ENCODE measurements around the gene OVOL2. TPM values are rescaled to one million over a fixed set of nuclear protein-coding genes. Genes with fewer than 3 reads are reported as not detected.
"Not testable (repeated sequence)": the region's sequence is repeated elsewhere in the genome, so short reads cannot be mapped to it uniquely, and the experiment has no call there.

OVOL2 gene
- total and polyA plus RNA-seq, 2 donors (not counting 1 experiment from before 2014, with no cell fraction given): not detected

DNA sequence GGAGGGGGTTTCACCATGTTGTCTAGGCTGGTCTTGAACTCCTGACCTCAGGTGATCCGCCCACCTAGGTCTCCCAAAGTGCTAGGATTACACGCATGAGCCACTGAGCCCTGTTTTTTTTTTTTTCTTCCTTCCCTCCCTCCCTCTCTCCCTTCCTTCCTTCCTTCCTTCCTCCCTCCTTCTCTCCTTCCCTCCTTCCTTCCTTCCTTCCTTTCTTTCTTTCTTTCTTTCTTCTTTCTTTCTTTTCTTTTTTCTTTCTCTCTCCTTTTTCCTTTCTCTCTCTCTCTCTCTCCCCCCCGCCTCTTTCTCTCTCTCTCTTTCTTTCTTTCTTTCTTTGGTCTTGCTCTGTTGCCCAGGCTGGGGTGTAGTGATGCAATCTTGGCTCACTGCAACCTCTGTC, 30.6 kb upstream of the OVOL2 start:
- H3K4me1 ChIP-seq (ENCODE audit: control insufficient read depth in 2 of 2, insufficient read depth in 2 of 2, low read length in 2 of 2); DNase-seq; H3K79me2 ChIP-seq (ENCODE audit: control insufficient read depth, insufficient read depth, low read length); H3K9me3 ChIP-seq (ENCODE audit: control extremely low read depth in 1 of 3, control insufficient read depth in 2 of 3, insufficient read depth in 1 of 3, low read length in 2 of 3); POLR2A ChIA-PET; H3K27ac Mint-ChIP-seq; H3K36me3 ChIP-seq (replicated peaks in 1 of 2; ENCODE audit: control extremely low read depth in 1 of 2, control insufficient read depth in 1 of 2, extremely low read depth in 1 of 2, insufficient read depth in 2 of 2, low read length in 1 of 2); CTCF ChIA-PET; H3K4me3 Mint-ChIP-seq; H3K27ac ChIP-seq (ENCODE audit: low read length in 2 of 2); H3K9ac ChIP-seq (ENCODE audit: low read length); H4K20me1 ChIP-seq (ENCODE audit: control insufficient read depth, insufficient read depth, low read length, poor library complexity, severe bottlenecking); ATAC-seq (ENCODE audit: low read depth); H2AFZ ChIP-seq (ENCODE audit: insufficient read depth, low read depth, low read length, poor library complexity, severe bottlenecking); H3K4me2 ChIP-seq (replicated peaks; ENCODE audit: low read depth, low read length, poor library complexity, severe bottlenecking); H3K9me3 Mint-ChIP-seq (ENCODE audit: insufficient read depth); H3K4me1 Mint-ChIP-seq; intact Hi-C loops (cut with micrococcal nuclease); H3K27me3 ChIP-seq (replicated peaks in 1 of 4; ENCODE audit: control extremely low read depth in 1 of 4, control insufficient read depth in 3 of 4, insufficient read depth in 4 of 4, low read length in 3 of 4); H3K4me3 ChIP-seq (ENCODE audit: control extremely low read depth in 1 of 5, extremely low read depth in 1 of 5, insufficient read depth in 1 of 5, low read depth in 2 of 5, low read length in 4 of 5): not testable (repeated sequence)
- H3K27me3 Mint-ChIP-seq: peaks cover 13% of the 10 kb centered on the region
- 87% methylated on average over 2 of the region's 3 CpGs for WGBS (ENCODE audit: insufficient coverage)

DNA sequence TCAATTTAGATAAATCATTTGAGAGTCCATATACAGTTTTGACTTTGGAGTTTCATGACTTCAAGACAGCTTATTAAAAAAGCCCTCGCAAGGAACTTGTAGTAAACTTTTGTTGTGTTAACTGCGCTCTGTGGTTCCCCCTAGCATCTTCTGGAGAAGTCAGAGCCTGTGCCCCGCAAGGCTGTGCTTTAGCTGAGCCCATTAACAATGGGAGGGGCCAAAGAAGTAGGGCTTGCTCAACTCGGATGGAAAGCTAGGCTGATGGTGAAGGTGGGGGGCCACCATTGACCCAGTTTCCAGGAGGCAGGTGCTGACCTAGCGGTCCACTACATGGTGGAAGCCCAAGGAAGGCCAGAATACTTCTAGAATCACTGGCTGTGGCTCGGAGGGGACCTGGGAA, 29.3 kb upstream of the OVOL2 start:
- CTCF ChIA-PET: no interaction called here
- 76% methylated on average over 5 of the region's 6 CpGs for WGBS (ENCODE audit: insufficient coverage)
- POLR2A ChIA-PET: no interaction called here
- Mint-ChIP-seq H3K27ac (no peak overlapping the region), H3K4me3 (no peak overlapping the region), H3K27me3 (peaks cover 7% of the 10 kb centered on the region), H3K4me1 (no peaks in the 10 kb centered on the region), H3K9me3 (ENCODE audit: insufficient read depth) (no peaks in the 10 kb centered on the region)
- no peak for DNase-seq
- no peak overlapping the region for H3K27ac ChIP-seq (ENCODE audit: low read length in 2 of 2)
- no peak overlapping the region for H3K4me3 ChIP-seq (ENCODE audit: control extremely low read depth in 1 of 5, extremely low read depth in 1 of 5, insufficient read depth in 1 of 5, low read depth in 2 of 5, low read length in 4 of 5)
- peaks cover 0 to 3% (median 0%) of the 10 kb centered on the region in 4 experiments for H3K27me3 ChIP-seq (replicated peaks in 1 of 4; ENCODE audit: control extremely low read depth in 1 of 4, control insufficient read depth in 3 of 4, insufficient read depth in 4 of 4, low read length in 3 of 4)
- no peak overlapping the region for H3K4me2 ChIP-seq (replicated peaks; ENCODE audit: low read depth, low read length, poor library complexity, severe bottlenecking)
- intact Hi-C loops (cut with micrococcal nuclease): no loop called here
- no peak for ATAC-seq (ENCODE audit: low read depth)
- TF ChIP-seq EZH2 (IDR thresholded peaks at IDR 0.05; ENCODE audit: borderline replicate concordance, insufficient read depth, low read depth, low read length, poor library complexity, severe bottlenecking): no peak
- TF ChIP-seq, protein P1, sequence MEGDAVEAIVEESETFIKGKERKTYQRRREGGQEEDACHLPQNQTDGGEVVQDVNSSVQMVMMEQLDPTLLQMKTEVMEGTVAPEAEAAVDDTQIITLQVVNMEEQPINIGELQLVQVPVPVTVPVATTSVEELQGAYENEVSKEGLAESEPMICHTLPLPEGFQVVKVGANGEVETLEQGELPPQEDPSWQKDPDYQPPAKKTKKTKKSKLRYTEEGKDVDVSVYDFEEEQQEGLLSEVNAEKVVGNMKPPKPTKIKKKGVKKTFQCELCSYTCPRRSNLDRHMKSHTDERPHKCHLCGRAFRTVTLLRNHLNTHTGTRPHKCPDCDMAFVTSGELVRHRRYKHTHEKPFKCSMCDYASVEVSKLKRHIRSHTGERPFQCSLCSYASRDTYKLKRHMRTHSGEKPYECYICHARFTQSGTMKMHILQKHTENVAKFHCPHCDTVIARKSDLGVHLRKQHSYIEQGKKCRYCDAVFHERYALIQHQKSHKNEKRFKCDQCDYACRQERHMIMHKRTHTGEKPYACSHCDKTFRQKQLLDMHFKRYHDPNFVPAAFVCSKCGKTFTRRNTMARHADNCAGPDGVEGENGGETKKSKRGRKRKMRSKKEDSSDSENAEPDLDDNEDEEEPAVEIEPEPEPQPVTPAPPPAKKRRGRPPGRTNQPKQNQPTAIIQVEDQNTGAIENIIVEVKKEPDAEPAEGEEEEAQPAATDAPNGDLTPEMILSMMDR (IDR thresholded peaks at IDR 0.05): no peak
- H3K36me3 ChIP-seq (replicated peaks in 1 of 2; ENCODE audit: control extremely low read depth in 1 of 2, control insufficient read depth in 1 of 2, extremely low read depth in 1 of 2, insufficient read depth in 2 of 2, low read length in 1 of 2): no peaks in the 10 kb centered on the region
- H3K9me3 ChIP-seq (ENCODE audit: control extremely low read depth in 1 of 3, control insufficient read depth in 2 of 3, insufficient read depth in 1 of 3, low read length in 2 of 3): no peaks in the 10 kb centered on the region
- H3K4me1 ChIP-seq (ENCODE audit: control insufficient read depth in 2 of 2, insufficient read depth in 2 of 2, low read length in 2 of 2): no peaks in the 10 kb centered on the region
- no peaks in the 10 kb centered on the region for H4K20me1 ChIP-seq (ENCODE audit: control insufficient read depth, insufficient read depth, low read length, poor library complexity, severe bottlenecking)
- no peak overlapping the region for H3K9ac ChIP-seq (ENCODE audit: low read length)
- H3K79me2 ChIP-seq (ENCODE audit: control insufficient read depth, insufficient read depth, low read length): no peaks in the 10 kb centered on the region
- H2AFZ ChIP-seq (ENCODE audit: insufficient read depth, low read depth, low read length, poor library complexity, severe bottlenecking): no peak overlapping the region

DNA sequence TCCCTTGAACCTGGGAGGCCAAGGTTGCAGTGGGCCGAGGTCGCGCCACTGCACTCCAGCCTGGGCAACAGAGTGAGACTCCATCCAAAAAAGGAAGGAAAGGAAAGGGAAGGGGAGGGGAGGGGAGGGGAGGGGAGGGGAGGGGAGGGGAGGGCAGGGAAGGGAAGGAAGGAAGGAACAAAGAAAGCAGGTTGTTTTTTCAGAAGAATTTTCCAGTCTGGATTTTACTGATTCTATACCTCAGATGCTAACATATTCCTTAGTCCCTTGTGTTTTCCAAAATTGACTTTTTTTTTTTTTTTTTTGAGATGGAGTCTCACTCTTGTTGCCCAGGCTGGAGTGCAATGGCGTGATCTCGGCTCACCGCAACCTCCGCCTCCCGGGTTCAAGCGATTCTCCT, 23.1 kb upstream of the OVOL2 start:
- H2AFZ ChIP-seq (ENCODE audit: insufficient read depth, low read depth, low read length, poor library complexity, severe bottlenecking); H3K9me3 ChIP-seq (ENCODE audit: control extremely low read depth in 1 of 3, control insufficient read depth in 2 of 3, insufficient read depth in 1 of 3, low read length in 2 of 3); H3K4me3 Mint-ChIP-seq; H3K27me3 ChIP-seq (replicated peaks in 1 of 4; ENCODE audit: control extremely low read depth in 1 of 4, control insufficient read depth in 3 of 4, insufficient read depth in 4 of 4, low read length in 3 of 4); H3K4me1 ChIP-seq (ENCODE audit: control insufficient read depth in 2 of 2, insufficient read depth in 2 of 2, low read length in 2 of 2); H3K4me2 ChIP-seq (replicated peaks; ENCODE audit: low read depth, low read length, poor library complexity, severe bottlenecking); H3K36me3 ChIP-seq (replicated peaks in 1 of 2; ENCODE audit: control extremely low read depth in 1 of 2, control insufficient read depth in 1 of 2, extremely low read depth in 1 of 2, insufficient read depth in 2 of 2, low read length in 1 of 2); H3K79me2 ChIP-seq (ENCODE audit: control insufficient read depth, insufficient read depth, low read length); DNase-seq; H3K27ac ChIP-seq (ENCODE audit: low read length in 2 of 2); CTCF ChIA-PET; H4K20me1 ChIP-seq (ENCODE audit: control insufficient read depth, insufficient read depth, low read length, poor library complexity, severe bottlenecking); intact Hi-C loops (cut with micrococcal nuclease); H3K9me3 Mint-ChIP-seq (ENCODE audit: insufficient read depth); H3K4me3 ChIP-seq (ENCODE audit: control extremely low read depth in 1 of 5, extremely low read depth in 1 of 5, insufficient read depth in 1 of 5, low read depth in 2 of 5, low read length in 4 of 5); H3K27ac Mint-ChIP-seq; H3K9ac ChIP-seq (ENCODE audit: low read length); ATAC-seq (ENCODE audit: low read depth); H3K4me1 Mint-ChIP-seq: not testable (repeated sequence)
- peaks cover 18% of the 10 kb centered on the region for H3K27me3 Mint-ChIP-seq
- POLR2A ChIA-PET: interaction anchor here (0.6 kb wide), 1 partner anchor 42 kb away, joined by 3 read pairs; no protein-coding TSS in a partner anchor
- WGBS (ENCODE audit: insufficient coverage): 95% methylated on average over 6 of the region's 9 CpGs
